HG02840 (cell line): ENCODE measurements around the gene NEK6.

ENCODE experiments used
- ATAC-seq: cut with Tn5 transposase; IDR thresholded peaks from one replicate; pipeline ENCODE4 v1.9.1; 2021; ENCODE audit warnings: mild to moderate bottlenecking, moderate library complexity, moderate number of reproducible peaks; ENCODE audit not compliant: unreplicated experiment, low FRiP score

NEK6 gene

DNA sequence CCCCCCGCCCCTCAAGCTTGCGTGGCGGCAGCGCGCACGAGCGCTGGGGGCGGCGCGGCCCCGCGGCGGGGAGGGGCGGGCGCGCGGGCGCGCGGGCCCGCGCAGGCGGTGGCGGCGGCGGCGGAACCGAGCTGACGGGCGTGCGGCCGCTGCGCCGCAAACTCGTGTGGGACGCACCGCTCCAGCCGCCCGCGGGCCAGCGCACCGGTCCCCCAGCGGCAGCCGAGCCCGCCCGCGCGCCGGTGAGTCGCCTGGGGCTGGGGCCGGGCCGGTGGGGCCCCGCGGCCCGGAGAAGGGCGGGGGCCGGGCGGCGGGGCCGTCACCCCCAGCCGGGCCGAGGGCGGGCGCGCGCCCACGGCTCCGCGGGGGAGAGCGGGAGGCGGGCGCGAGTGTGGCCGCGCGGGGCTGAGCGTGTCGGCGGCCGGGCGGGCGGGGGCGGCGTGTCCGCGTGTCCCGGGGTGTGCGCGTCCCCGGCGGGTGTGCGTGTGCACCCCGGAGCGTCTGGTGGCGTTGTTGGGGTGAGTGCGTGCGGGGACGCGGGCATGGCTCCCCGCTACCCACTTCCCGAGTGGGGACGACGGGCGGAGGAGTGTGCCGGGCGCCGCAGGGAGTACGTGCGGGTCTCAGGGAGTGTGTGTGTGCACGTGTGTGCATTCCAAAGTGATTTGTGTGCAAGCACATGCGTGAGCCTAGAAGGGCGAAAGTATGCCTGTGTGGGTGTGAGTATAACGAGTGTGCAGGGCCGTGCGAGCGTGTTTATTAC, at the start of gene NEK6:
NEK6 (plus strand) TSS at position 106 of the 763 bp plus-strand sequence. CDS start 44,016 bp downstream, outside the sequence.
- no peak for ATAC-seq

DNA sequence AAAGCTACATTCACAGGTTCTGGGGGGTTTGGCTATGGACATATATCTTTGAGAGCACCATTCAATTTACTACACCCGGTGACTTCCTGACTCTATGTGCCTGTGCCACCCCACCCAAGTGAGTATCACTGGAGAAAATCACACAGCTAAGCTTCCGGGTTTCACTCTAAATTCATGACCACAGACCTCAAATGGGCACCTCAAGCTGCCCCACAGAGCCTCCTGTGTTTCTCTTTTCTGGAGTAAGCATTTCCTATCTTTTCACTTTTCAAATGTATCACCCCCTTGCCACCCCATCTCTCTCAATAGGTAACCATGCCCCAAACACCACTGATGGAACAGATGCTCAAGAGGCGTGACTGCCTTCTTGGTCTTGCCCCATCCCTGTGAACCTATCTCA, 49.2 kb upstream of the NEK6 start:
- no peak for ATAC-seq

DNA sequence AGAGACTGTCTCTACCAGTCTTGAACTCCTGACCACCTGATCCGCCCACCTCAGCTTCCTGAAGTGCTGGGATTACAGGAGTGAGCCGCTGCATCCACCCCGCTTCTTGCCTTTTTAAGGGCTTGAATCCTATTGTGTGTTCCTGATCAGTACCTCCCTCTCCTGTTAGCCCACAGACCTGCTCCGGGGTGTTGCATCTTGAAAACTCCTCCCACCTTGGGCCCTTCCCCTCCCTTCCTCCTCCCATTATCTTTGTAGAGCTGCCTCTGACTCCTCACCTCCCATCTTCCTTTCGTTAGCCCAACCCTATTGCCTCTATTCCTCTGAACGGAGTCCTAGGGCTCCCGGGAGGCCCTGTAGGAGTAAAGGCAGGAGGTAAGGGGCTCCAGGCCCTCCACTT, 48.5 kb upstream of the NEK6 start:
- no peak for ATAC-seq

DNA sequence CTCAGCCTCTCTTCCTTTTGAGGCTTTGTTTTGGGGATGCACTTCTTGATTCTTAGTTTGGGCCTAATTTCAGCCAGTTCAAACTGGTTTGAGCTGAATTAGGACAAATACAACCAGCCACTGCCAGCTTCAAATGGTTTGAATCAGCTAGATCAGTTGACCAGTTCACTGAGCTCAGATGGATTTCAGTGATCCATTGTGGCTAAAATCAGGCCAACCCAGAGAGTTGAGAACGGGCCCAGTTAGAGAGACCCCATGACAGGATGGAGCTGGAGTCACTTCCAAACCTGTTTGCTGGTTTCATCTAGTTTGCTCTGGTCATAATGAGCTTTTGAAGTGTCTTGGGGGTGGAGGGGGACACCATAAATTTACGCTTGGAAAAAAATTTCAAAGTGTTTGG, 48.0 kb upstream of the NEK6 start:
- ATAC-seq, result no peak

DNA sequence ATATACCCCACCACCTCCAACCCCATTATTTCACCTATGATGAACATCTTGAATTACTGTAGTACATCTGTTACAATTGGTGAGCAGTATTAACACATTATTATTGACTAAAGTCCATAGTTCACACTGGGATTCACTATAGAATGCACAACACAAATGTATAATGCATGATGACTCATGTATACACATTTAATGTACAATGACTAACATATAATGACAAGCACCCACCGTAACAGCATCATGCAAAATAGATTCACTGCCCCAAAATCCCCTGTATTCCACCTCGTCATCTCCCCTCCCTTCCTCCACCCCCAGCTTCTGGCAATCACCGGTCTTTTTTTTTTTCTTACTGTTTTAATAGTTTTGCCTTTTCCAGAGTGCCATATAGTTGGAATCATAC, 47.1 kb upstream of the NEK6 start:
- no peak for ATAC-seq

DNA sequence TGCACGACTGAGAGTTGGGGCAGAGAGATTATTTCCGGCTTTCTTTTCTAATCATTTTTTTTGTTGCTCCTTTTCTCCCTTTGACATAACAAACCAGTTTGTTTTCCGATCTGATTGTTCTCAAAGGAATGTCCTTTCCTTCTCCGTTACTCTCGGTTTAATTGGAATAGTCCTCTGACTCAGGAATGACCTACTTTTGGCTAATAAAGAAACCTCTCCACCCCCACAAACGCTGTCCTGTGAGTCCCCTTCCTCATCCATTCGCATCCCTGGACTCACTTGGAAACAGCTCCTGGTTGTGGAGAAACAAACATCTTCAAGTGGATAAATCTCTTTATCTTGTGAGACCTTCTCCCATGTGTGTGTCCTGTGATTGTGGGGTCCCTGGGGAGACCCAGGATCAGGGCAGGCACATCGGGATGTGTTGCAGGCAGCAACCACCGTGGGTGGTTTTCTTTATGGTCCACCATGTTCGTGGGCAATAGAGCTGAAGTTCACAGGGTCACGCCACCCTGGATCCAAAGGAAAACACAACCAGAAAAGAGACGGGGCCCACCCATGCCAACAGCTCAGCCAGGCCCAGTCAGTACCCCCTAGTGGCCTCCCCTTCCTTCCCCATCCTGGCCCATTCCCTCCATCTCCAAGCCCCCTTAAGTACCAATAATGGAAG, 45.2 kb upstream of the NEK6 start:
- no peak for ATAC-seq

DNA sequence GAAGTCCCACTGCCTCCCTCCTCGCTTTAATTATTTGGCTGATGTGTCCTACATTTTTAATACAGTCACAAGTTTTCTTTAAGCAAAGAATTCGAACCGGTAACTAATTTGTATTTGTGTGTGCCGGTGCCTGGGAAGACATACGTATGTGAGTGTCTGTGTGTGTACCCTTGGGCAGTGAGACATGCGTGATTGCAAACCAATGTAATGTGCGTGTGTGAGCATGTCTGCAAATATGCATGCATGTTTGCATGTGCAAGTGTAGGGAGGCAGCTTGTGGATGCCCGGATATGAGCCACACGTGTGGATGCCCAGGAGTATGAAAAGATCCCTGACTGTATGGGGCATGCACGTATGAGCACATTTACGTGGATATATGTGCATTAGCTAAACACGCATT, 44.4 kb upstream of the NEK6 start:
- no peak for ATAC-seq

DNA sequence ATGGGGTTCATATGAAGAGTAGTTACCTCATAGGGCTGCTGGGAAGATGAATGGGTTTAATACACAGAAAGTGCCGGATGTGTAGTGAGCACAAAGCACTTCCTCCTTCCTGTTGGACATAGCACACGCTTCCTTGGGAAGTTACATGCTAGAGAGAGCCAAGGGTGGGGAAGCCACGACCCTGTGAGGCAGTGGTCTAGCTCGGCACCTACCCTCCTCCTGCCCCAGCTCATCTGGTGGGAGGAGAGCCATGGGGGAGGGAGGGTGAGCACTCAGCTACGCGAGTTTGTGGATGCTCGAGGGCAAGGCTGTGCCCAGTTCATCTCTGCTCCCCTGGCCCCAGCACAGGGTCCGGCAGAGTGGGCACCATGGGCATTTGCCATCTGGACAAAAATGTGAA, 43.6 kb upstream of the NEK6 start:
- ATAC-seq, result no peak

DNA sequence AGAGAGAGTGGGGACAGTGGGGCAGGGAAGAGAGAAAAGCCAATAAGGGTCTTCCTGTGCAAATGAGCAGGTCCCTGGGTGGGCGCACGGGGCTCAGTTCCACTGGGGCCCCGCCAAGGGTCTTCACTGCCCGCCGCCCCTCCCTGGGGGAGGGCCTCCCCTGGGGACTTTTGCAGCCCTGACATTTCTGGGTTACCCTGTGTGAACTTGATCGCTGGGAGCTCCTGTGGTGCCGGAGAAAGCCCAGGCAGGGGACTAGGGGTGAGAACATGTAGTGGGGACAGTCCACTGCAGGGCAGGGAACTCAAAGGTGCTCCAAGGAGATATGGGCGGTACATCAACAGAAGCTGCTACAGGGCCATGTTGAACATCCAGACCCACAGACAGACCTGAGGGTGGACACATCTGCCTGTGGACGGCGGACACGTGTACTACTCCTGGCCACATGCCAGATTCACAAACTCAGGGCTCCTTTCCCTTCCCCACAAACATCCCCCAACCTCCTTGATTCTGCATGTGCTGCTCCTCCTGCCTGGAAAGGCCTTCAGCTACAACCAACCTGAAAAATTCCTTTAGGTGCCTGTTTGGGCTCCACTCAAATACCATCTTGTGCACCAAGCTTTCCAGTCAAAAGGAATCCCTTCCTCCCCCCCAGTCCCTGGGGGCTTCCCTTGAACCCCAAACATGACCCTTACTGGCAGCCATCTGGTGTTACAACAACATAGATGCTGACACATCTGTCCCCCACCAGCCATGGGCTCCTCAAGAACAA, 43.0 kb upstream of the NEK6 start:
- ATAC-seq, result no peak

DNA sequence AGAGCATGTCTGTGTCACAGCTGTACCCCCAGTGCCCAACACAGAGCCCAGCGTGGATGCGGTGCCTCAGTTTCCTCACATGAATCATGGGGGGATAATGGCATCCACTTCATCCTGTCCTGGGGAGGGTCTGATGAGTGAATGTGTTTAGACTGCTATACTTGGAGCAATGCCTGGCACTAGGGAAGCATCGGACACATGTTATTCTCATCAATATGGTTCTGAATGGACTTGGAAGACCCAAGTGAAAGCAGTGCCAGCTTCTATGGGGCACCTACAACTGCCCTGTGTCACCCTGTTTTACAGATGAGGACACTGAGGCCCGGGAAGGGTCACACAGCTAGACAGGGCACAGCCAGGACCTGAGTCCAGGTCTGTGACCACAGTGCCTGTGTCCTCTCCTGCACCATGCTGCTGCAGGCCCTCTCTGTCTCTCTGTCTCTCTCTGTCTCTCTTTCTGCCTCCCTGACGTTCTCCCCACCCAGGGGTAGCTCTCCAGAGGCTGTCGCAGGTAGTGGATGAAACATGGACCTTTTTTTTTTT, 42.3 kb upstream of the NEK6 start:
- no peak for ATAC-seq

DNA sequence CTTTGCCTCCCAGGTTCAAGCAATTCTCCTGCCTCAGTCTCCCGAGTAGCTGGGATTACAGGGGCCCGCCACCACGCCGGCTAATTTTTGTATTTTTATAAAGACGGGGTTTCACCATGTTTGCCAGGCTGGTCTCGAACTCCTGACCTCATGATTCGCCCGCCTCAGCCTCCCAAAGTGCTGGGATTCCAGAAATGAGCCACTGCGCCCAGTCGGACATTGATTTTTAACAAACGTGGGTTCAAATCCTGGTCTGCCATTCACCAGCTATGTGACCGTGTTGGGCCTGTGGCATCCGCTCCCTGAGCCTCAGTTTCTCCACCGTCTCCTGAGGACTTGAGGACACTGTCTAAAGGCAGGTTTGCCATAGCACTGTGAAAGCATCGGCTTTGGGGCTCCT, 41.8 kb upstream of the NEK6 start:
- no peak for ATAC-seq

DNA sequence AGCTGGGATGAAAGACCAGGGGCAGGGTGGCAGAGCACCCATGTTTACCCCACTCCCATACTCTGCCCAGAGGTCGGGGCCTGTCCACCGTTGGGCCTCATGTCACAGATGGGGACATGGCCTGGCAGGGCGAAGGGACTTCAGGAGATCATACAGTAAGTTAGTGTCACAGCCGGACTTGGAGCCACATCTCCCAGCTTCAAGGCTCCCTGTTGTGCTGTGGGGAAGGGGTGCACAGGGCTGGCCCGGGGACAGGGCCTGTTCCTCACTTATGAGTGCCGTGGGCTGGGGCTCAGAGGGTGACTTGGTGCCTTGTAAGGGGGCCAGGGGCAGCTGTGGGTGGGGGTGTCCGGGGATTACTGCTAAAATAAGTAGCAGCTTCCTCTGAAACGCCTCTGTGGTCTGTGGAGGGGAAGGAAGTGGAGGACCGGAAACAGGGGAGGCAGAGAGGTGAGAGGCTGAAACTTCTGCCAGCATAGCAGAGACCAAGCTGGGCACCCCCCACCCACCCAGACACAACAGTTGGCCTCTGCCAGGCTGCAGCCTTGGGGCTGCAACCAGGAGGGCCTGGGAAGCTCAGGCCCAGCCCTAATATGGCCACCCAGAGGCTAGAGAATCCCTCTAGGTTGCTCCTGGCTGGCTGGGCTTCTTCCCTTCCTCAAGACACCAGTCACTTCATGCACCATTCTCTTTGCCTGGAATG, 41.1 kb upstream of the NEK6 start:
- ATAC-seq, result no peak

DNA sequence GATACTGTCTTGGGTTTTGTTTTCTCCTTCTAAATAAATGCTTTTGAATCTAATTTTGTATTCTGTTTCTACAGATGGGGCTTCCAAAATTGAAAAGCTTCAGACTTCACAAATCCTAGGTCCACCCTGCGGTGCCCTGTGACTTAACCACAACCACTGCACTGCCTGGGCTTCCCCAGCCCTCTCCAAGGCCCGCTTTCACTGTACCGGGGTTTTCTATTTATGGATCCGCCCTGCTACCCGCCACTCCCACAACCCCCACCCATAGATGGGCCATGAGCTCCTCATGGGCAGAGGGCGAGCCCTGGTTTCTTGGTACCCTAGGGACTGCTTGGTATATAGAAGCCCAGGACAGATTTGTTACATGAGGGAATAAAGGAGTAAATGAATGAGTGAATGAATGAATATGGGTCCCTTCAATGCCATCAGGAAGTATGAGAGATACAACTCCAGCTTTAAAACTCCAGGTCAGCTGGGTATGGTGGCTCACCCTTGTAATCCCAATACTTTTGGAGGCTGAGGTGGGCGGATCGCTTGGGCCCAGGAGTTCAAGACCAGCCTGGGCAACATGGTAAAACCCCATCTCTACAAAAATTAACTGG, 39.8 kb upstream of the NEK6 start:
- no peak for ATAC-seq

DNA sequence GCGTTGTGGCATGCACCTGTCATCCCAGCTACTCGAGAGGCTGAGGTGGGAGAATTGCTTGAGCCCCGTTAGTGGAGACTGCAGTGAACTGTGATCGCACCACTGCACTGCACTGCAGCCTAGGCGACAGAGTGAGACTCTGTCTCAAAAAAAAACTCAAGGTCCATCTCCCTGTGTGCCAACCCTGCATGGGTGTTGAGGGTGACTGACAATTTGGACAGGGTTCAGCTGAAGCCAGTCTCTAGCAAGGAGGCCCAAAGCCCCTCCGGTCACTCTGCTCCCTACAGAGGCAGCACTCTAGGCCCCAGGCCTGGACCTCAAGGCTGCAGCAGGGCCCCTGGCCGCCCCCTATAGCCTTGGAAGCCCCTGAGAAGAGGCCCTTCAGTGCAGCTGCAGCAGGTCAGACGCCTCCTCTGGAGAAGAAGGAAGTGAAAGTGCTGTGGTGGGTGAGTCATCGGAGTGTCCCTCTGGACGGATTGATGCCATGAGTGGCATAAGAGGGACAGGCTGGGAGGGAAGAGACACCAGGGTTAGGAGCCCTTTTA, 39.2 kb upstream of the NEK6 start:
- ATAC-seq, result peak; percentile 64

DNA sequence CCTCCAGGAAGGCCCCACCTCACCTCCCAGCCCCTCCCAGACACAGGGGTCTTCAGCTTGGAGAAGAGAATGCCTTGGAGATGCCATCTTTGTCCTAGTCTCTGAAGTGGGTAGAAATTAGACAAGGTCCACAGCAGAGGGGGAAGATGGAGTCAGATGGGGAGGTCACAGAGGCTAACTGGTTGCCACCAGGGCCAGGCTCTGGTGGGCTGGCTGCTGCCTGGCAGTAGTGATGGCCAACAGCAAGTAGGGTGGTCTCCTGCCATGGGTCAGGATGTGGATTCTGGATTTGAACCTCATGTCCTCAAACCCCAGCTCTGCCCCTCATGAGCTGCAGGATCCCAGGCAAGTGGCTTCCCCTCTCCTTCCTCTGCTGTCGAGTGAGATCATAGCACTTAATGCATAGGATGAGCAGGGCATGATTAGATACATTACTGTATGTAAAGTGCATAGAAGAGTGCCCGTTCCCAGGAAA, 38.7 kb upstream of the NEK6 start:
- peak; percentile 14 for ATAC-seq

DNA sequence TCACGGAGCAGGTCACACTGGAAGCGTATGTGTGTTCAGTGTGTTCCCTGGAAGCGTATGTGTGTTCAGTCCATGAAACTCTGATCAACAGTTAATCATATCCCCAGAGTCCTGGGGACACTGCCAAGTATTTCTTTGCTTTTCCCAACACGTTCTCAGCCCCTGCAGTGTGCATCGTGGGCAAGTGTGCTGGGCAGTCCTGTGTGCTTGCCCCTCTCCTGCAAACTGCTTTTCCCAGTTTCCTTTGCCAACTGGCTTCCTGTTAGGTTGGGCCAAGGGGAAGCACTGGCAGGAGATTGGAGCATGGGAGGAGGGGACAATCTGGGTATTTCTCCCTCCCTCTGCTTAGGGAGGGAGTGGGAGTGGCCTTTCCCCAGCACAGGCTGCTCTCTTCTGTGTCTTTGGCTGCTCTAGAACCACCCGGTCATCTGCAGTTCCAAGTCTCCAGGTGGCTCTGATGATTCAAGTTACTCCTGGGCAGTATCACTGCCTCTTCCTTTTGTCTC, 36.8 kb upstream of the NEK6 start:
- ATAC-seq, result no peak

DNA sequence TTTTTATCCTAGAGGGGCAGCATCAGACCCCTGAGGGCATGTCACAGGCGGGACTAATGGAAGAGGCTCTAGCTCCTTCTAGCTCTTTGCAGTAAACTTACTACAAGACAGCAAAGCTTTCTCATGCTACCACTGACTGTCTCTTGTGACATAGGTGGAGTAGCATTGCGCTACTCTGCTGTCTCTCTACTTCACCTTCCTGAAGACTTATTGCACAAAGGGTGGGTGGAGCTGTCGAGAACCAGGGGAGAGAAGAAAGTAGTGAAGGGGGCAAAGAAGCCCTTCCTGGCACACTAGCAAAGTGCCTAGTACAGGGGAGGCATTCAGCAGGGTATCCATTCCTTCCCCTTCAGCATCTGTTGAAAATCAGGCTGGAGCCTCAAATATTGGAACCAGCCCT, 36.1 kb upstream of the NEK6 start:
- no peak for ATAC-seq

DNA sequence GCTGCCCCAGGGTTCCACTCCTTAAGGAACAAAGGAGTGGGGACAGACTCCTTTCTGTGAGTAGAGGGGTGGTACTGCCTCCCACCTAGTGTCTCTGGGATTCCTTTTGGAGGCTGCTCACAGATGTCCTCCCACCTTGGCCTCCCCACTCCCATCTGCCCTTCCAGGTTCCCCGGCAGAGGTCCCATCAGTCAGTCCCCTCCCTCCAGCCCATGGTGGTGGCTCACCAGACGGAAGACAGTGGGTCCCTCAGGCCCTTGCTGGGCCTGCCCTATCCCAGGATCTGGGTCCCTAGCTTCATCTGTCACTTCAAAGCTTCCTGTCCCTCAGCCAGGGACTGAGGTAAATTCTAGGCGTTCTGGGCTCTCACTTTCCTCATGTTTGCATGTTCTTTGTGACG, 35.6 kb upstream of the NEK6 start:
- no peak for ATAC-seq

DNA sequence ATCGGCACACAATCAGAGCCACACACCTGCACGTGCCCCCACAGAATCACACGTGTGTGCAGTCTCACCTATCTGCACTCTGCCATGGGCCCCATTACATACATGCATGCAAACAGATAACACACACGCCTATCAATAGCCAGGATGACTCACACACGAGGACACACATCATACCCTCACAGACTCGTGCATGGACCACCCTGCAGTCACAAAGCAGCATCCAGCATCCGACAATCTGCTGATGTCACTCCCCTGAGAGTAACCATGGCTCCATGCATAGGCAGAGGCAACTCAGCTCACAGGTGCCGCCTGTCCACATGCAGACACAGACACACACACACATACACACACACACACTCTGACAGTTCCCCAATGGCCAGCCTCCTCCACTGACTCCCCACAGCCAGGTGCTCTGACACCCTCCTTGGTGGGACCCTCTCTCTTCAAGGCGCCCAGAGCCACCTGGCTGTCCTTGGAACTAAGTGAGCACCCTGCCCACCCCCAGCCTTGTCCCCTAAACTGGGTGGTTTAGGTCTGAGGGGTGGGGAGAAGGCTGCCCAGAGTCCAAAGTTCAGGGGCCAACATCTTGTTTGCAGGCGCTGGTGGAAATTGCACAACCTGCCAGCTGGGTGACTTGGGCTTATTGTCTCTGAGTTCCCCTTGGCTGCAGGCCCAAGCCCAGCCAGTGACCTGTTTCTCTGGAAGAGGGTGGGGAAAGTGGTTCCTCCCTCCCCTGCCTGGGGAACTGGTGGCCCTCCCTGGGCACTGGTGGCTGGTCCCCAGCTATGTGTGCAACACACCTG, 34.6 kb upstream of the NEK6 start:
- no peak for ATAC-seq
